Uterus (tissue), 4 donors: Measurements from ENCODE around the gene NFKBIZ. TPM values are rescaled to one million over a fixed set of nuclear protein-coding genes. Genes with fewer than 3 reads are reported as not detected.

Experiments
- DNase-seq, 2 donors: peaks; one replicate each; pipeline ENCODE4 v3.0.0-alpha.2; 2019 to 2020
- H3K27ac ChIP-seq, 2 donors: fragments of 200-600 bp; sonication (generic); 1 replicate in 1 of 2; 2 replicates in 1 of 2; pipeline ENCODE4 v1.5.1; 2016 to 2018
- H3K27me3 ChIP-seq, 2 donors: fragments of 200-600 bp; sonication (generic); one replicate each; pipeline ENCODE4 v1.5.1; 2018 to 2019; ENCODE audit warnings: control low read depth in 1 of 2
- H3K36me3 ChIP-seq, 2 donors: fragments of 200-600 bp; sonication (generic); one replicate each; pipeline ENCODE4 v1.5.1; 2019; ENCODE audit warnings: control low read depth in 1 of 2
- H3K4me1 ChIP-seq, 2 donors: fragments of 200-600 bp; sonication (generic); one replicate each; pipeline ENCODE4 v1.5.1; 2018 to 2019; ENCODE audit warnings: control low read depth in 1 of 2
- H3K4me3 ChIP-seq, 2 donors: fragments of 200-600 bp; sonication (generic); 1 replicate in 1 of 2; 2 replicates in 1 of 2; pipeline ENCODE4 v1.5.1; 2018 to 2019; ENCODE audit warnings: mild to moderate bottlenecking in 1 of 2
- H3K9me3 ChIP-seq, 2 donors: fragments of 200-600 bp; sonication (generic); one replicate each; pipeline ENCODE4 v1.5.1; 2019; ENCODE audit warnings: control low read depth in 1 of 2
- CTCF ChIP-seq, 4 experiments: fragments of 200-600 bp in 2 of 4; fragments of 450-650 bp in 2 of 4; sonication (generic) in 2 of 4; IDR thresholded peaks; one replicate each; pipeline ENCODE4 v1.5.1; 2016 to 2019; ENCODE audit warnings: antibody characterized with exemption in 4 of 4, mild to moderate bottlenecking in 2 of 4, moderate library complexity in 1 of 4
- POLR2A ChIP-seq, 2 donors: fragments of 450-650 bp; IDR thresholded peaks; one replicate each; pipeline ENCODE4 v1.6.1; 2016; ENCODE audit warnings: antibody characterized with exemption in 2 of 2, mild to moderate bottlenecking in 1 of 2, moderate library complexity in 1 of 2
- intact Hi-C: fragments of 100-400 bp; cut with DNase I; formaldehyde crosslinking; loops from one replicate; pipeline ENCODE4 v1.15.1; 2023; ENCODE audit warnings: low total_unique reads
- total RNA-seq, 4 donors: library from RNA; depleted of rRNA in 3 of 4; stranded (reverse); fragments of >200 nt in 3 of 4; gene quantifications; one replicate each; pipeline versions ENCODE4 v1.1.0 to v1.2.4, GENCODE V29; 2014 to 2023
- donor health status: DM: yes; HTN: yes; CAD: no.

The NFKBIZ gene
- total RNA-seq, 4 donors from 2014 or later = 10.2 to 119 (median 58.9) TPM

GRCh38 chr3:101817992-101818391 is 31.3 kb upstream of the NFKBIZ start:
- peaks cover 6 to 16% of the 10 kb centered on the region in 2 donors for H3K4me1 ChIP-seq
- H3K27ac ChIP-seq = peak overlapping the region; percentile 68 to 73
- no peaks in the 10 kb centered on the region for H3K36me3 ChIP-seq
- no peak for DNase-seq
- no peaks in the 10 kb centered on the region for H3K27me3 ChIP-seq
- no peak overlapping the region for H3K4me3 ChIP-seq
- no peaks in the 10 kb centered on the region for H3K9me3 ChIP-seq
- intact Hi-C loops = no loop called here
- TF ChIP-seq POLR2A (IDR thresholded peaks at IDR 0.05) = no peak
- no peak for TF ChIP-seq CTCF (IDR thresholded peaks at IDR 0.05)

- Histone ChIP-seq H3K4me1 (peaks cover 4 to 6% of the 10 kb centered on the region in 2 donors), H3K9me3 (no peaks in the 10 kb centered on the region), H3K27me3 (no peaks in the 10 kb centered on the region), H3K27ac (no peak overlapping the region), H3K36me3 (no peaks in the 10 kb centered on the region), H3K4me3 (no peak overlapping the region)
- TF ChIP-seq POLR2A (IDR thresholded peaks at IDR 0.05) = no peak
- no peak for TF ChIP-seq CTCF (IDR thresholded peaks at IDR 0.05)
- intact Hi-C loops = no loop called here
- DNase-seq = no peak
Observed at GRCh38 chr3:101819649-101820206, 29.6 kb upstream of the NFKBIZ start.

GRCh38 chr3:101821503-101821902 is 27.8 kb upstream of the NFKBIZ start:
- Histone ChIP-seq H3K9me3 (no peaks in the 10 kb centered on the region), H3K36me3 (no peaks in the 10 kb centered on the region), H3K4me3 (no peak overlapping the region), H3K27me3 (no peaks in the 10 kb centered on the region), H3K4me1 (no peaks in the 10 kb centered on the region), H3K27ac (no peak overlapping the region)
- intact Hi-C loops = no loop called here
- TF ChIP-seq CTCF (IDR thresholded peaks at IDR 0.05) (no peak), POLR2A (IDR thresholded peaks at IDR 0.05) (no peak)
- DNase-seq = no peak

GRCh38 chr3:101823525-101823924 is 25.8 kb upstream of the NFKBIZ start:
- no peak for DNase-seq
- Histone ChIP-seq H3K36me3 (no peaks in the 10 kb centered on the region), H3K27me3 (no peaks in the 10 kb centered on the region), H3K27ac (no peak overlapping the region), H3K4me1 (no peaks in the 10 kb centered on the region), H3K9me3 (no peaks in the 10 kb centered on the region), H3K4me3 (no peak overlapping the region)
- intact Hi-C loops = no loop called here
- TF ChIP-seq POLR2A (IDR thresholded peaks at IDR 0.05) (no peak), CTCF (IDR thresholded peaks at IDR 0.05) (no peak)

- Histone ChIP-seq H3K9me3 (no peaks in the 10 kb centered on the region), H3K36me3 (no peaks in the 10 kb centered on the region), H3K4me1 (peaks cover 0 to 5% of the 10 kb centered on the region in 2 donors), H3K4me3 (no peak overlapping the region), H3K27ac (peak overlapping the region; percentile 42 to 93), H3K27me3 (no peaks in the 10 kb centered on the region)
- TF ChIP-seq CTCF (IDR thresholded peaks at IDR 0.05) (no peak), POLR2A (IDR thresholded peaks at IDR 0.05) (no peak)
- DNase-seq = no peak
- intact Hi-C loops = no loop called here
Observed at GRCh38 chr3:101824702-101825101, 24.6 kb upstream of the NFKBIZ start.
